ENCODE measurements around the gene CPLANE1.

Gene CPLANE1

GRCh38 chr5:37064442-37064841 is 184.7 kb downstream of the CPLANE1 start:
- DNase-seq (ENCODE audit: low read depth in 2 of 2), result no peak

GRCh38 chr5:37063739-37064138 is 185.4 kb downstream of the CPLANE1 start:
- no peak for DNase-seq (ENCODE audit: low read depth in 2 of 2)

GRCh38 chr5:37060030-37060429 is 189.1 kb downstream of the CPLANE1 start:
- no peak for DNase-seq (ENCODE audit: low read depth in 2 of 2)

- DNase-seq (ENCODE audit: low read depth in 2 of 2), result no peak
Observed at GRCh38 chr5:37056762-37057161, 192.4 kb downstream of the CPLANE1 start.

Measured in stimulated activated CD8-positive, alpha-beta memory T cell treated with anti-CD3 and anti-CD28 coated beads, Interleukin-2, amount 100 ng/mL, for 48 hours (primary cell).